SIG-M5 treated with dmso at 0.1 percent for 504 hours (cell line): ENCODE results near the gene MBP.

Experiments
- DNase-seq: peaks from one replicate; lab custom pipeline; 2025; ENCODE audit not compliant: unreplicated experiment; lab: John Stamatoyannopoulos, UW

The MBP gene

GRCh38 chr18:77009675-77010074, 122.9 kb downstream of the MBP start:
- DNase-seq = no peak

- DNase-seq = no peak
These were observed 123.8 kb downstream of the MBP start for GRCh38 chr18:77008576-77009315.

GRCh38 chr18:77008006-77008405, 124.6 kb downstream of the MBP start:
- DNase-seq = no peak

- DNase-seq = no peak
These were observed 125.3 kb downstream of the MBP start for GRCh38 chr18:77007251-77007650.

- peak; percentile 80 for DNase-seq
These were observed 126.0 kb downstream of the MBP start for GRCh38 chr18:77006305-77007175.

- DNase-seq = no peak
These were observed 126.9 kb downstream of the MBP start for GRCh38 chr18:77005651-77006195.

GRCh38 chr18:77004555-77005380, 127.8 kb downstream of the MBP start:
- peak; percentile 80 for DNase-seq

GRCh38 chr18:77003316-77003715, 129.3 kb downstream of the MBP start:
- DNase-seq = no peak

GRCh38 chr18:77002496-77002895, 130.1 kb downstream of the MBP start:
- DNase-seq = no peak

GRCh38 chr18:77001979-77002378, 130.6 kb downstream of the MBP start:
- DNase-seq = no peak

- no peak for DNase-seq
These were observed 131.5 kb downstream of the MBP start for GRCh38 chr18:77001041-77001440.

- peak; percentile 41 for DNase-seq
These were observed 132.1 kb downstream of the MBP start for GRCh38 chr18:77000527-77000926.

- no peak for DNase-seq
These were observed 133.5 kb downstream of the MBP start for GRCh38 chr18:76999077-76999476.

- DNase-seq = no peak
These were observed 134.4 kb downstream of the MBP start for GRCh38 chr18:76997951-76998808.

- DNase-seq = no peak
These were observed 136.2 kb downstream of the MBP start for GRCh38 chr18:76996429-76996828.

GRCh38 chr18:76995896-76996295, 136.7 kb downstream of the MBP start:
- no peak for DNase-seq

GRCh38 chr18:76994086-76994654, 138.4 kb downstream of the MBP start:
- no peak for DNase-seq

GRCh38 chr18:76993573-76993972, 139.0 kb downstream of the MBP start:
- DNase-seq = no peak

- DNase-seq = no peak
These were observed 139.5 kb downstream of the MBP start for GRCh38 chr18:76993085-76993382.
